Measurements from ENCODE around the gene UFD1.

Gene UFD1

GRCh38 chr22:19490628-19491230, 11.7 kb upstream of the UFD1 start:
- H3K27ac Mint-ChIP-seq: no peak overlapping the region
- DNase-seq: no peak
- no peak overlapping the region for H3K4me3 Mint-ChIP-seq
- no peaks in the 10 kb centered on the region for H3K9me3 Mint-ChIP-seq
- H3K27me3 Mint-ChIP-seq: no peaks in the 10 kb centered on the region
- H3K4me1 Mint-ChIP-seq: peaks cover 15% of the 10 kb centered on the region
- ATAC-seq: no peak

- Mint-ChIP-seq H3K27ac (no peak overlapping the region), H3K4me1 (peaks cover 20% of the 10 kb centered on the region), H3K27me3 (no peaks in the 10 kb centered on the region), H3K4me3 (no peak overlapping the region), H3K9me3 (no peaks in the 10 kb centered on the region)
- ATAC-seq (no peak), DNase-seq (no peak)
Observed at GRCh38 chr22:19488884-19489843, 10.2 kb upstream of the UFD1 start.

- Mint-ChIP-seq H3K9me3 (no peaks in the 10 kb centered on the region), H3K27me3 (no peaks in the 10 kb centered on the region), H3K27ac (no peak overlapping the region), H3K4me3 (no peak overlapping the region), H3K4me1 (peaks cover 24% of the 10 kb centered on the region)
- DNase-seq (no peak), ATAC-seq (no peak)
Observed at GRCh38 chr22:19488285-19488684, 9.3 kb upstream of the UFD1 start.

- no peak for DNase-seq
- no peak for ATAC-seq
- peak overlapping the region in 1 of 2 donors; percentile 5 for H3K27ac Mint-ChIP-seq
- H3K9me3 Mint-ChIP-seq: no peaks in the 10 kb centered on the region
- no peaks in the 10 kb centered on the region for H3K27me3 Mint-ChIP-seq
- no peak overlapping the region for H3K4me3 Mint-ChIP-seq
- peaks cover 25% of the 10 kb centered on the region for H3K4me1 Mint-ChIP-seq
Observed at GRCh38 chr22:19483481-19484244, 4.7 kb upstream of the UFD1 start.

GRCh38 chr22:19482297-19482696, 3.3 kb upstream of the UFD1 start:
- Mint-ChIP-seq H3K27me3 (no peaks in the 10 kb centered on the region), H3K4me3 (no peak overlapping the region), H3K4me1 (peaks cover 35% of the 10 kb centered on the region), H3K9me3 (no peaks in the 10 kb centered on the region), H3K27ac (no peak overlapping the region)
- DNase-seq: no peak
- no peak for ATAC-seq

- H3K4me3 Mint-ChIP-seq: peak overlapping the region; percentile 98 to 99
- DNase-seq: no peak
- no peak for ATAC-seq
- peak overlapping the region in 1 of 2 donors; percentile 34 for H3K27ac Mint-ChIP-seq
- H3K27me3 Mint-ChIP-seq: no peaks in the 10 kb centered on the region
- peaks cover 44% of the 10 kb centered on the region for H3K4me1 Mint-ChIP-seq
- no peaks in the 10 kb centered on the region for H3K9me3 Mint-ChIP-seq
Observed at GRCh38 chr22:19480789-19481188, 1.8 kb upstream of the UFD1 start.

GRCh38 chr22:19480173-19480568, 1.2 kb upstream of the UFD1 start:
- ATAC-seq: peak; percentile 10
- peak overlapping the region; percentile 98 to 99 for H3K4me3 Mint-ChIP-seq
- peaks cover 47% of the 10 kb centered on the region for H3K4me1 Mint-ChIP-seq
- H3K27me3 Mint-ChIP-seq: no peaks in the 10 kb centered on the region
- DNase-seq: no peak
- H3K27ac Mint-ChIP-seq: peak overlapping the region; percentile 91 to 100
- H3K9me3 Mint-ChIP-seq: no peaks in the 10 kb centered on the region

- Mint-ChIP-seq H3K4me3 (peak within 1 kb of the TSS; percentile 98 to 99), H3K9me3 (no peaks in the 10 kb centered on the region), H3K27ac (peak within 1 kb of the TSS; percentile 100), H3K27me3 (no peaks in the 10 kb centered on the region), H3K4me1 (peaks cover 47% of the 10 kb centered on the region)
- ATAC-seq (peak; percentile 95), DNase-seq (peak; percentile 93 to 96)
Observed at GRCh38 chr22:19479355-19480172, 571 bp upstream of the UFD1 start, which contains the start of gene CDC45. Gene CDC45 (plus strand): TSS chr22:19479920. CDS start chr22:19479969, 49 bp downstream.

- peak overlapping the region; percentile 98 to 99 for H3K4me3 Mint-ChIP-seq
- DNase-seq (peak; percentile 17 to 26), ATAC-seq (no peak)
- no peaks in the 10 kb centered on the region for H3K9me3 Mint-ChIP-seq
- H3K27me3 Mint-ChIP-seq: no peaks in the 10 kb centered on the region
- peak overlapping the region; percentile 83 to 95 for H3K27ac Mint-ChIP-seq
- H3K4me1 Mint-ChIP-seq: peaks cover 43% of the 10 kb centered on the region
Observed at GRCh38 chr22:19478045-19478900, 720 bp downstream of the UFD1 start.

- Mint-ChIP-seq H3K4me1 (peaks cover 43% of the 10 kb centered on the region), H3K27me3 (no peaks in the 10 kb centered on the region), H3K9me3 (no peaks in the 10 kb centered on the region), H3K4me3 (peak overlapping the region; percentile 98 to 99), H3K27ac (peak overlapping the region; percentile 83 to 95)
- no peak for DNase-seq
- ATAC-seq: no peak
Observed at GRCh38 chr22:19477321-19478044, 1.5 kb downstream of the UFD1 start.

- Mint-ChIP-seq H3K27ac (no peak overlapping the region), H3K27me3 (no peaks in the 10 kb centered on the region), H3K4me3 (no peak overlapping the region), H3K9me3 (no peaks in the 10 kb centered on the region), H3K4me1 (peaks cover 42% of the 10 kb centered on the region)
- no peak for DNase-seq
- no peak for ATAC-seq
Observed at GRCh38 chr22:19476023-19476422, 3.0 kb downstream of the UFD1 start.

- Mint-ChIP-seq H3K9me3 (no peaks in the 10 kb centered on the region), H3K27ac (peak overlapping the region in 1 of 2 donors; percentile 74), H3K27me3 (no peaks in the 10 kb centered on the region), H3K4me1 (peaks cover 26% of the 10 kb centered on the region), H3K4me3 (no peak overlapping the region)
- no peak for DNase-seq
- ATAC-seq: no peak
Observed at GRCh38 chr22:19473578-19473977, 5.4 kb downstream of the UFD1 start.

- ATAC-seq (no peak), DNase-seq (no peak)
- Mint-ChIP-seq H3K4me1 (peaks cover 16% of the 10 kb centered on the region), H3K4me3 (no peak overlapping the region), H3K9me3 (no peaks in the 10 kb centered on the region), H3K27me3 (no peaks in the 10 kb centered on the region), H3K27ac (peak overlapping the region in 1 of 2 donors; percentile 88)
Observed at GRCh38 chr22:19472233-19472632, 6.8 kb downstream of the UFD1 start.
